PC-9 (cell line): ENCODE results near the gene BIRC2. TPM values are rescaled to one million over a fixed set of nuclear protein-coding genes. Genes with fewer than 3 reads are reported as not detected.

Experiments used
- BruUV-seq: library from RNA; stranded (reverse); fragments of 400-500 nt; replicated peaks from 2 replicates; lab custom pipeline; 2021; lab: Mats Ljungman, UMichigan
- CTCF ChIA-PET: fragments of 300-600 bp; sonication (Branson Sonifier 250); formaldehyde crosslinking; loops from one replicate; lab custom pipeline; 2022; ENCODE audit warnings: antibody characterized with exemption; lab: Charles Lee
- POLR2A ChIA-PET: fragments of 300-600 bp; sonication (Branson Sonifier 250); formaldehyde crosslinking; loops from one replicate; lab custom pipeline; 2022; ENCODE audit warnings: antibody characterized with exemption; ENCODE audit not compliant: unreplicated experiment; lab: Charles Lee
- DNase-seq, 2 experiments: peaks; one replicate each; pipeline versions ENCODE4 v3.0.0 to v3.0.0-alpha.2; 2015 to 2022; ENCODE audit warnings: mixed read lengths in 1 of 2
- H2AFZ ChIP-seq: fragments of 200-600 bp; sonication (generic); 2 replicates; pipeline ENCODE4 v1.8.1; 2017; ENCODE audit warnings: antibody characterized with exemption
- H3F3A ChIP-seq: fragments of 200-600 bp; sonication (generic); 2 replicates; pipeline ENCODE4 v1.8.1; 2017; ENCODE audit warnings: antibody characterized with exemption, mild to moderate bottlenecking, low read depth; ENCODE audit not compliant: insufficient read depth
- H3K27ac ChIP-seq: fragments of 200-600 bp; sonication (generic); 2 replicates; pipeline ENCODE4 v1.6.1; 2016; ENCODE audit warnings: mixed run types
- H3K27me3 ChIP-seq: fragments of 200-600 bp; sonication (generic); 2 replicates; pipeline ENCODE4 v1.6.1; 2016; ENCODE audit warnings: low read depth, mixed run types; ENCODE audit not compliant: insufficient read depth
- H3K36me3 ChIP-seq: fragments of 200-600 bp; sonication (generic); 2 replicates; pipeline ENCODE4 v1.6.1; 2016; ENCODE audit warnings: low read depth, mixed run types
- H3K4me1 ChIP-seq: fragments of 200-600 bp; sonication (generic); replicated peaks from 2 replicates; pipeline ENCODE4 v1.6.1; 2016; ENCODE audit warnings: mixed run types; ENCODE audit not compliant: insufficient read depth
- H3K4me2 ChIP-seq: fragments of 200-600 bp; sonication (generic); 2 replicates; pipeline ENCODE4 v1.6.1; 2017; ENCODE audit warnings: mixed run types
- H3K4me3 ChIP-seq: fragments of 200-600 bp; sonication (generic); 2 replicates; pipeline ENCODE4 v1.6.1; 2016; ENCODE audit warnings: mixed run types
- H3K79me2 ChIP-seq: fragments of 200-600 bp; sonication (generic); 2 replicates; pipeline ENCODE4 v1.6.1; 2017; ENCODE audit warnings: low read depth, mixed run types
- H3K9me2 ChIP-seq: fragments of 200-600 bp; sonication (generic); 2 replicates; pipeline ENCODE4 v1.8.1; 2017; ENCODE audit warnings: mild to moderate bottlenecking; ENCODE audit not compliant: insufficient read depth
- H3K9me3 ChIP-seq: fragments of 200-600 bp; sonication (generic); 2 replicates; pipeline ENCODE4 v1.8.1; 2016; ENCODE audit warnings: low read depth; ENCODE audit not compliant: insufficient read depth
- H4K20me1 ChIP-seq: fragments of 200-600 bp; sonication (generic); 2 replicates; pipeline ENCODE4 v1.8.1; 2017; ENCODE audit not compliant: insufficient read depth
- CTCF ChIP-seq: fragments of 200-600 bp; sonication (generic); conservative IDR thresholded peaks from 2 replicates; pipeline ENCODE4 v1.6.1; 2017; ENCODE audit warnings: mixed run types, antibody characterized with exemption, mild to moderate bottlenecking, moderate library complexity
- EZH2 ChIP-seq: fragments of 200-600 bp; sonication (generic); IDR thresholded peaks from 2 replicates; pipeline ENCODE4 v1.8.0; 2017; ENCODE audit warnings: antibody characterized with exemption, low read depth
- intact Hi-C: fragments of 100-400 bp; cut with micrococcal nuclease; formaldehyde crosslinking; loops from one replicate; pipeline ENCODE4 v1.10.0; 2022; ENCODE audit not compliant: unreplicated experiment
- total RNA-seq: library from RNA; stranded (reverse); gene quantifications from 2 replicates; pipeline ENCODE4 v1.2.3, GENCODE V29; 2021

The BIRC2 gene
- total RNA-seq, 1 experiment from 2014 or later = 33.7 TPM

- H3K79me2 ChIP-seq = no peaks in the 10 kb centered on the region
- H3K27me3 ChIP-seq = no peaks in the 10 kb centered on the region
- H3K9me2 ChIP-seq = no peaks in the 10 kb centered on the region
- H2AFZ ChIP-seq = no peak overlapping the region
- peaks cover 15% of the 10 kb centered on the region; the same call in 1 of the 2 replicates for H3K36me3 ChIP-seq
- no peak overlapping the region for H3K4me2 ChIP-seq
- H3K9me3 ChIP-seq = no peaks in the 10 kb centered on the region
- H3K27ac ChIP-seq = no peak overlapping the region
- H4K20me1 ChIP-seq = no peaks in the 10 kb centered on the region
- no peaks in the 10 kb centered on the region for H3K4me1 ChIP-seq
- ChIA-PET CTCF (no interaction called here), POLR2A (interaction anchor here (0.6 kb wide), 1 partner anchor 1001 kb away, joined by 3 read pairs; no protein-coding TSS in a partner anchor)
- H3K4me3 ChIP-seq = no peak overlapping the region
- no peak for DNase-seq
- intact Hi-C loops = no loop called here
- H3F3A ChIP-seq = peaks cover 7% of the 10 kb centered on the region; the same call in 1 of the 2 replicates
- no TSS peak for BruUV-seq
- TF ChIP-seq CTCF (no peak), EZH2 (no peak)
Observed at GRCh38 chr11:102375720-102376399, 28.8 kb downstream of the BIRC2 start.

- no peak overlapping the region for H3K4me2 ChIP-seq
- peaks cover 7% of the 10 kb centered on the region; the same call in 1 of the 2 replicates for H3F3A ChIP-seq
- H3K4me1 ChIP-seq = no peaks in the 10 kb centered on the region
- ChIA-PET CTCF (no interaction called here), POLR2A (no interaction called here)
- intact Hi-C loops = no loop called here
- peaks cover 18% of the 10 kb centered on the region; the same call in 1 of the 2 replicates for H3K36me3 ChIP-seq
- no peak overlapping the region for H3K4me3 ChIP-seq
- no TSS peak for BruUV-seq
- DNase-seq = no peak
- no peaks in the 10 kb centered on the region for H3K9me3 ChIP-seq
- no peaks in the 10 kb centered on the region for H3K9me2 ChIP-seq
- H4K20me1 ChIP-seq = no peaks in the 10 kb centered on the region
- H3K27ac ChIP-seq = no peak overlapping the region
- H3K27me3 ChIP-seq = no peaks in the 10 kb centered on the region
- no peaks in the 10 kb centered on the region for H3K79me2 ChIP-seq
- no peak overlapping the region for H2AFZ ChIP-seq
- TF ChIP-seq EZH2 (no peak), CTCF (no peak)
Observed at GRCh38 chr11:102377891-102378290, 30.9 kb downstream of the BIRC2 start.

DNA sequence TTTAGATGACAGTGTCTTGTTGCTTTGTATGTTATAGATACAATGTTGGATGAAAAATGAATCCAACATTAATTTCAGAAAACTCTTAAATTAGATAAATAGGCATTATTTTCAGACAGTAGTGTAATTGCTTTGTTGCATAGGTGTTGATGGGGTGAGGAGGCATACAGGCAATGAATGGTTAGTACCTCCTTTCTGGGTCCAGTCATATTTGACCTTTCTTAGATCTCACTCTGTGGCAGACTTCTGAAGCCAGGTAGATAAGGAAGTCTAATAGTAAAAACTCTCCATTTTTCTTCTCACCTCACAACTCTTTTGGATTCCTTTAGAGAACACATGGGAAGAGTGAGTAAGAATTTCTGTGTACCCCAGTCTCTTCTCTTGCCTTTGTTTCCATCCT, 31.8 kb downstream of the BIRC2 start:
- Histone ChIP-seq H3K9me2 (no peaks in the 10 kb centered on the region), H2AFZ (no peak overlapping the region), H3K4me1 (no peaks in the 10 kb centered on the region), H3K9me3 (no peaks in the 10 kb centered on the region), H3K4me3 (no peak overlapping the region), H4K20me1 (no peaks in the 10 kb centered on the region), H3K79me2 (no peaks in the 10 kb centered on the region), H3K36me3 (peaks cover 18% of the 10 kb centered on the region; the same call in 1 of the 2 replicates), H3F3A (peaks cover 7% of the 10 kb centered on the region; the same call in 1 of the 2 replicates), H3K4me2 (no peak overlapping the region), H3K27me3 (no peaks in the 10 kb centered on the region), H3K27ac (no peak overlapping the region)
- no TSS peak for BruUV-seq
- no peak for TF ChIP-seq EZH2
- TF ChIP-seq CTCF = no peak
- DNase-seq = no peak
- intact Hi-C loops = no loop called here
- POLR2A ChIA-PET = no interaction called here
- CTCF ChIA-PET = no interaction called here
